Measurements from ENCODE around the gene TMEM147. TPM values are rescaled to one million over a fixed set of nuclear protein-coding genes. Genes with fewer than 3 reads are reported as not detected.

The TMEM147 gene
- total RNA-seq, 2 experiments from 2014 or later = 20.3 to 22.0 TPM

DNA sequence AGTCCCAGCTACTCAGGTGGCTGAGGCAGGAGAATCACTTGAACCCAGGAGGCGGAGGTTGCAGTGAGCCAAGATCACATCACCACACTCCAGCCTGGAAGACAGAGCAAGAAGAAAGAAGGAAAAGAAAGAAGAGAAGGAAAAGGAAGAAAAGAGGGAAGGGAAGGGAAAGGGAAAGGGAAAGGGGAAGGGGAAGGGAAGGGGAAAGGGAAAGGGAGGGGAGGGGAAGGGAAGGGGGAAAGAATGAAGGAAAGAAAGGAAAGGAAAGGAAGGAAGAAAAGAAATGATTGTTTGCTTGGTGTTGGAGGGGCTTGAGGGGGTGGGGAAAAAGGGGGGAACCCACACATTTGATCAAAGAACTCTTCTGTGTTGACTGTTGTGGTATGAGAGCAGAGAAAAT is 50.5 kb downstream of the TMEM147 start:
- Histone ChIP-seq H3K4me3 (ENCODE audit: low read length) (no peak overlapping the region), H3K27me3 (ENCODE audit: control insufficient read depth in 1 of 2, insufficient read depth in 2 of 2, low read length in 2 of 2) (peaks cover 0 to 2% of the 10 kb centered on the region in 2 experiments), H3K36me3 (ENCODE audit: insufficient read depth, low read length) (no peaks in the 10 kb centered on the region), H3K9me3 (ENCODE audit: control insufficient read depth in 1 of 2, insufficient read depth in 1 of 2, low read length in 2 of 2) (no peaks in the 10 kb centered on the region), H3K4me1 (ENCODE audit: insufficient read depth, low read length) (no peaks in the 10 kb centered on the region), H3K27ac (ENCODE audit: low read depth in 1 of 2, low read length in 2 of 2) (no peak overlapping the region)
- no peaks in the 10 kb centered on the region for H3K9me3 Mint-ChIP-seq
- peaks cover 16% of the 10 kb centered on the region for H3K27me3 Mint-ChIP-seq
- ChIA-PET CTCF (no interaction called here), POLR2A (no interaction called here)
- no peak for TF ChIP-seq CTCF (IDR thresholded peaks at IDR 0.05)
- H3K4me1 Mint-ChIP-seq (ENCODE audit: low read depth) = no peaks in the 10 kb centered on the region
- ATAC-seq (ENCODE audit: poor library complexity) (no peak), DNase-seq (no peak)
- H3K27ac Mint-ChIP-seq = no peak overlapping the region
- no peak overlapping the region for H3K4me3 Mint-ChIP-seq
- intact Hi-C loops (cut with DNase I, micrococcal nuclease) = no loop called here
- H3K36me3 Mint-ChIP-seq (ENCODE audit: low read depth) = no peaks in the 10 kb centered on the region

- intact Hi-C loops (cut with DNase I, micrococcal nuclease) = no loop called here
- H3K4me3 Mint-ChIP-seq = no peak overlapping the region
- Histone ChIP-seq H3K4me3 (ENCODE audit: low read length) (no peak overlapping the region), H3K27me3 (ENCODE audit: control insufficient read depth in 1 of 2, insufficient read depth in 2 of 2, low read length in 2 of 2) (peaks cover 0 to 2% of the 10 kb centered on the region in 2 experiments), H3K36me3 (ENCODE audit: insufficient read depth, low read length) (no peaks in the 10 kb centered on the region), H3K9me3 (ENCODE audit: control insufficient read depth in 1 of 2, insufficient read depth in 1 of 2, low read length in 2 of 2) (no peaks in the 10 kb centered on the region), H3K4me1 (ENCODE audit: insufficient read depth, low read length) (no peaks in the 10 kb centered on the region), H3K27ac (ENCODE audit: low read depth in 1 of 2, low read length in 2 of 2) (no peak overlapping the region)
- TF ChIP-seq CTCF (IDR thresholded peaks at IDR 0.05) = no peak
- peaks cover 20% of the 10 kb centered on the region for H3K27me3 Mint-ChIP-seq
- ChIA-PET POLR2A (no interaction called here), CTCF (no interaction called here)
- H3K9me3 Mint-ChIP-seq = no peaks in the 10 kb centered on the region
- no peaks in the 10 kb centered on the region for H3K4me1 Mint-ChIP-seq (ENCODE audit: low read depth)
- no peak for ATAC-seq (ENCODE audit: poor library complexity)
- H3K36me3 Mint-ChIP-seq (ENCODE audit: low read depth) = no peaks in the 10 kb centered on the region
- no peak overlapping the region for H3K27ac Mint-ChIP-seq
- DNase-seq = no peak
These were observed 51.1 kb downstream of the TMEM147 start for GRCh38 chr19:35596366-35596999.

Other genes with a start within 250 kb of the TMEM147 start
- gene CD22, start 216.4 kb upstream of the TMEM147 start, total RNA-seq = under 1 TPM; 0.52 to 0.67 TPM
- gene FFAR1, start 197.7 kb upstream of the TMEM147 start, total RNA-seq = not detected
- not detected for gene FFAR3, start 187.2 kb upstream of the TMEM147 start, total RNA-seq
- under 1 TPM in 1 of 2 experiments, not detected in 1; 0.14 TPM for gene GPR42, start 174.6 kb upstream of the TMEM147 start, total RNA-seq
- gene FFAR2, start 97.4 kb upstream of the TMEM147 start, total RNA-seq = under 1 TPM in 1 of 2 experiments, not detected in 1; 0.41 TPM
- gene KRTDAP, start 55.2 kb upstream of the TMEM147 start, total RNA-seq = not detected
- gene DMKN, start 32.0 kb upstream of the TMEM147 start, total RNA-seq = not detected
- gene SBSN, start 17.3 kb upstream of the TMEM147 start, total RNA-seq = not detected
- not detected for gene GAPDHS, start 12.2 kb upstream of the TMEM147 start, total RNA-seq
- not detected for gene ATP4A, start 18.0 kb downstream of the TMEM147 start, total RNA-seq
- not detected for gene PMIS2, start 40.5 kb downstream of the TMEM147 start, total RNA-seq
- 10 to 100 TPM; 28.4 to 29.9 TPM for gene HAUS5, start 67.1 kb downstream of the TMEM147 start, total RNA-seq
- gene RBM42, start 83.4 kb downstream of the TMEM147 start, total RNA-seq = 10 to 100 TPM; 45.7 to 48.8 TPM
- under 1 TPM; 0.58 to 0.59 TPM for gene ETV2, start 96.1 kb downstream of the TMEM147 start, total RNA-seq
- 100 to 1,000 TPM; 136 to 144 TPM for gene COX6B1, start 102.7 kb downstream of the TMEM147 start, total RNA-seq
- gene UPK1A, start 120.9 kb downstream of the TMEM147 start, total RNA-seq = under 1 TPM; 0.36 to 0.47 TPM
- gene ZBTB32, start 158.9 kb downstream of the TMEM147 start, total RNA-seq = 1 to 10 TPM; 2.2 to 3.3 TPM
- 10 to 100 TPM; 59.4 to 59.7 TPM for gene KMT2B, start 172.4 kb downstream of the TMEM147 start, total RNA-seq
- gene IGFLR1, start 196.8 kb downstream of the TMEM147 start, total RNA-seq = 10 to 100 TPM; 40.3 to 43.1 TPM
- 10 to 100 TPM; 74.6 to 85.8 TPM for gene U2AF1L4, start 199.8 kb downstream of the TMEM147 start, total RNA-seq
- gene PSENEN, start 200.0 kb downstream of the TMEM147 start, total RNA-seq = 1 to 10 TPM; 7.3 to 9.4 TPM
- 1 to 10 TPM; 4.8 to 6.0 TPM for gene LIN37, start 202.9 kb downstream of the TMEM147 start, total RNA-seq
- not detected for gene HSPB6, start 211.4 kb downstream of the TMEM147 start, total RNA-seq
- 10 to 100 TPM; 19.4 to 22.6 TPM for gene PROSER3, start 212.6 kb downstream of the TMEM147 start, total RNA-seq
- 10 to 100 TPM; 16.4 to 19.5 TPM for gene ARHGAP33, start 229.9 kb downstream of the TMEM147 start, total RNA-seq